HG02759 (cell line): ENCODE data around the gene DZANK1.
"Not testable (repeated sequence)": the region's sequence is repeated elsewhere in the genome, so short reads cannot be mapped to it uniquely, and the experiment has no call there.

Source experiments
- ATAC-seq: cut with Tn5 transposase; IDR thresholded peaks from one replicate; pipeline ENCODE4 v1.9.1; 2021; ENCODE audit warnings: mild to moderate bottlenecking, moderate library complexity; ENCODE audit not compliant: unreplicated experiment

Gene DZANK1

GRCh38 chr20:18380908-18381529, 85.8 kb downstream of the DZANK1 start:
- no peak for ATAC-seq

- no peak for ATAC-seq
Measured at GRCh38 chr20:18377896-18378481, 88.8 kb downstream of the DZANK1 start.

- ATAC-seq = not testable (repeated sequence)
Measured at GRCh38 chr20:18375551-18375950, 91.3 kb downstream of the DZANK1 start.

GRCh38 chr20:18372296-18372695, 94.5 kb downstream of the DZANK1 start:
- ATAC-seq = no peak

GRCh38 chr20:18364768-18365167, 102.1 kb downstream of the DZANK1 start:
- no peak for ATAC-seq

GRCh38 chr20:18363708-18364107, 103.1 kb downstream of the DZANK1 start:
- no peak for ATAC-seq

GRCh38 chr20:18362916-18363315, 103.9 kb downstream of the DZANK1 start:
- ATAC-seq = no peak

GRCh38 chr20:18361678-18362077, 105.2 kb downstream of the DZANK1 start:
- no peak for ATAC-seq

GRCh38 chr20:18360635-18361034, 106.2 kb downstream of the DZANK1 start:
- ATAC-seq = no peak

GRCh38 chr20:18359854-18360253, 107.0 kb downstream of the DZANK1 start:
- no peak for ATAC-seq

GRCh38 chr20:18349749-18350148, 117.1 kb downstream of the DZANK1 start:
- not testable (repeated sequence) for ATAC-seq
